CD8-positive, alpha-beta memory T cell (primary cell): ENCODE results near the gene CELF2. TPM values are rescaled to one million over a fixed set of nuclear protein-coding genes. Genes with fewer than 3 reads are reported as not detected.
A peak's percentile ranks its signal among the peaks of the same experiment; 100 is the strongest.

Experiments used
- CTCF ChIA-PET: fragments of 350-600 bp; sonication (Branson Sonifier 250); formaldehyde crosslinking; loops from one replicate; lab custom pipeline; 2021; ENCODE audit warnings: antibody characterized with exemption; lab: Charles Lee
- POLR2A ChIA-PET: fragments of 350-600 bp; sonication (Branson Sonifier 250); formaldehyde crosslinking; loops from one replicate; lab custom pipeline; 2021; ENCODE audit warnings: antibody characterized with exemption; lab: Charles Lee
- DNase-seq, 5 donors: peaks; one replicate each; pipeline versions ENCODE4 v3.0.0 to v3.0.0-alpha.2; 2020 to 2022; ENCODE audit warnings: mixed read lengths in 1 of 5
- H3K27ac ChIP-seq: one replicate; pipeline ENCODE4 v1.7.0; 2013; ENCODE audit warnings: low read depth, mild to moderate bottlenecking, low read length, moderate library complexity
- H3K27me3 ChIP-seq: 2 replicates; pipeline ENCODE4 v1.7.0; 2013; ENCODE audit warnings: low read length, mild to moderate bottlenecking; ENCODE audit not compliant: insufficient read depth, poor library complexity, severe bottlenecking
- H3K36me3 ChIP-seq: 2 replicates; pipeline ENCODE4 v1.7.0; 2013; ENCODE audit warnings: mild to moderate bottlenecking, low read length, moderate library complexity; ENCODE audit not compliant: insufficient read depth
- H3K4me1 ChIP-seq: 2 replicates; pipeline ENCODE4 v1.7.0; 2013; ENCODE audit warnings: mild to moderate bottlenecking, low read length, moderate library complexity; ENCODE audit not compliant: insufficient read depth
- H3K4me3 ChIP-seq: 2 replicates; pipeline ENCODE4 v1.7.0; 2013; ENCODE audit warnings: mild to moderate bottlenecking, low read length
- H3K9me3 ChIP-seq: 2 replicates; pipeline ENCODE4 v1.7.0; 2013; ENCODE audit warnings: mild to moderate bottlenecking, low read length
- H3K27ac Mint-ChIP-seq, 8 donors: one replicate each; pipeline ENCODE4 v1.8.0; 2020 to 2021; ENCODE audit warnings: mixed read lengths in 8 of 8, mild to moderate bottlenecking in 6 of 8, inconsistent platforms in 3 of 8, moderate library complexity in 3 of 8
- H3K27me3 Mint-ChIP-seq, 2 donors: one replicate each; pipeline ENCODE4 v1.8.0; 2020 to 2021; ENCODE audit warnings: mixed read lengths in 2 of 2, mild to moderate bottlenecking in 1 of 2, moderate library complexity in 1 of 2
- H3K36me3 Mint-ChIP-seq, 3 donors: one replicate each; pipeline ENCODE4 v1.8.0; 2020 to 2021; ENCODE audit warnings: mixed read lengths in 3 of 3, inconsistent platforms in 1 of 3, mild to moderate bottlenecking in 1 of 3
- H3K4me1 Mint-ChIP-seq, 3 donors: one replicate each; pipeline ENCODE4 v1.8.0; 2020 to 2021; ENCODE audit warnings: mixed read lengths in 3 of 3, inconsistent platforms in 1 of 3, mild to moderate bottlenecking in 1 of 3
- H3K4me3 Mint-ChIP-seq, 7 donors: one replicate each; pipeline ENCODE4 v1.8.0; 2020 to 2021; ENCODE audit warnings: mixed read lengths in 7 of 7, mild to moderate bottlenecking in 6 of 7, moderate library complexity in 4 of 7, inconsistent platforms in 2 of 7
- H3K9me3 Mint-ChIP-seq, 5 donors: one replicate each; pipeline ENCODE4 v1.8.0; 2020 to 2022; ENCODE audit warnings: mixed read lengths in 5 of 5, mild to moderate bottlenecking in 3 of 5, moderate library complexity in 2 of 5, inconsistent platforms in 1 of 5
- polyA plus RNA-seq: library from polyadenylated mRNA; unstranded; fragments of 300-500 nt; fragmentation: Illumina TruSeq; gene quantifications from one replicate; pipeline ENCODE4 v1.2.3, GENCODE V29; 2021
- total RNA-seq, 2 experiments: library from RNA; stranded (reverse); gene quantifications; one replicate each; pipeline ENCODE4 v1.2.3, GENCODE V29; 2021

CELF2 gene
- total and polyA plus RNA-seq, 3 experiments from 2014 or later = 154 to 166 (median 155) TPM

DNA sequence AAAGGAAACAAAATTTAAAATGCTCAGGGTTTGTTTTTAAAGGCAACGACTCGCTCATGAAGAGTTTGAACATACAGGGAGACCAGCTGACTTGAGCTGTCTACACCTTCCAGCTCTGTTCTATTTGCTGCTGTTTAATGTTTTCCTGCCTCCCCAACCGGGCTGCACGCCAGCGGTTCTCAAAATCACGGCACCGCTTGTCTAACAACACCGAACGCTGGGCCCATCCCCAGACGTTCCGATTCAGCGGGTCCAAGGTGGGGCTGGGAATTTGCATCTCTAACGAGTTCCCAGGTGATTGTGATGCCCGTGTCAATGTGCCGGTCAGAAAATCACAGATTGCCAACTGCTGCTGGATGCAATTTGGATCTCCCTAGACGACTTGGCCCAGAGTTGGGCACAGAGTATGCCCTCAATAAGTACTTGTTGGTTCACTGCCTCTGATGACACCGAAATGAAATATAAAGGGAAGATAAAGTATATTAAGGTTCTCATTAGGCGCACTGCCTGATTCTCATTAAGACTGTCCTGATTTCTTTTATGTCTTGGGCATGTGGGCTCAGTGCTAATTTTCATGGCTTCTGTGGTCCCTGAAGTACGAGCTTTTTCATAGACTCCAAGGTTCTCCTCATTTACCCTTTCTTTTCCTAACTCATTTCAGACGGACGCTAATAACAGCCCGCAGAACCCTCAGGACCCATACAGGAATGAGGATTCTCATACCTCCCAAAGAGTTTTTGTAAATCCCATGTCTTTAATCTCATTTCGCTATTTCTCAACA is 28.5 kb downstream of the CELF2 start:
- H3K9me3 ChIP-seq = no peaks in the 10 kb centered on the region
- no peak overlapping the region for H3K27ac ChIP-seq
- Mint-ChIP-seq H3K4me1 (no peaks in the 10 kb centered on the region), H3K27ac (no peak overlapping the region), H3K27me3 (peaks cover 8 to 49% of the 10 kb centered on the region in 2 donors), H3K9me3 (no peaks in the 10 kb centered on the region), H3K36me3 (no peaks in the 10 kb centered on the region), H3K4me3 (no peak overlapping the region)
- ChIA-PET POLR2A (no interaction called here), CTCF (no interaction called here)
- no peak for DNase-seq
- no peaks in the 10 kb centered on the region for H3K36me3 ChIP-seq
- H3K4me1 ChIP-seq = no peaks in the 10 kb centered on the region
- no peaks in the 10 kb centered on the region for H3K27me3 ChIP-seq
- no peak overlapping the region for H3K4me3 ChIP-seq

DNA sequence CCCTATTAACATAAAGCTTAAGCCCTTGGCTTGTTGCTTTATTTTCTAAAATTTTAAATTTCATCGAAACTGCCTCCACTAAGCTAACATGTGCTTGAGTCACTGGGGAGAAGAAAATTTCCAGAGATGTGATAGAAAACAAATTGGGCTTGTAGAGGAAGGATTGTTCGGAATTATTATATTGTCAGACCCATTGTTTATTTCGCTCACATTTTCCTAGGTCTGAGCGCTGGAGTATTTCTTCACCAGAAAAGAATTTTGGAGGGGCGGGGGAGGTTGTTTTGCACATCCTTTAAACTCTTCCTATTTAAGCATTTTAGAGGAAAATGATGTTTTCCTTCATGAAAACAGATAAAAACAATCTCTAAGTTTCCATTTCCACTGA is 29.1 kb downstream of the CELF2 start:
- H3K36me3 Mint-ChIP-seq = no peaks in the 10 kb centered on the region
- H3K27ac ChIP-seq = no peak overlapping the region
- ChIA-PET CTCF (no interaction called here), POLR2A (no interaction called here)
- no peak overlapping the region for H3K4me3 ChIP-seq
- H3K4me1 ChIP-seq = no peaks in the 10 kb centered on the region
- DNase-seq = no peak
- H3K27ac Mint-ChIP-seq = no peak overlapping the region
- no peaks in the 10 kb centered on the region for H3K27me3 ChIP-seq
- H3K9me3 Mint-ChIP-seq = no peaks in the 10 kb centered on the region
- H3K27me3 Mint-ChIP-seq = peaks cover 8 to 46% of the 10 kb centered on the region in 2 donors
- no peak overlapping the region for H3K4me3 Mint-ChIP-seq
- no peaks in the 10 kb centered on the region for H3K36me3 ChIP-seq
- H3K9me3 ChIP-seq = no peaks in the 10 kb centered on the region
- H3K4me1 Mint-ChIP-seq = no peaks in the 10 kb centered on the region

DNA sequence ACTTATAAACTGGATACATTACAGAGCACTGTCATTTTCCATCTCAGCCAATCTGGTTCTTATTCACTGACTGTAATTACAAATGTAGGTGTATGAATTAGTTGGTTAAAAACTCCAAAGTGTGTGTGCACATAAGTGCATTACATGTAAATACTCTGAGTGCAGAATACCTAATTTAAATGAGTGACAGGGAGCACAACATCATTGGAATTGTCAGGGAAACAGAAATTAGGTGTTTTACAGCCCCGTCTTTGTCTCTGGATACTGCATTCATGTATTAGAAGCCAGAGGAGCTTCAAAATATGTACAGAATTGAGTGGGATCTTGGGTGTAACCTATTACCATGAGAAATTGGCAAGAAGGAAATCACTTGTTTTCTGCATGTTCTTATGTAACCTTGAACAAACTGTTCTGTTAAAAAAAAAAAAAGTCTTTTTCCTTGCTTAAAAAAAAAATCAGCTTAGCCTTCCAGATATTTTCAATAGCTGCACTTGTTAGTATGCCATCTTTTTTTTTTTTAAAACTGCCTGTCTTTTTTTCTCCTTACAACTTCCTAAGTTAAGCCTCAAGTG is 31.1 kb downstream of the CELF2 start:
- Mint-ChIP-seq H3K36me3 (no peaks in the 10 kb centered on the region), H3K4me1 (no peaks in the 10 kb centered on the region), H3K27me3 (peaks cover 8 to 41% of the 10 kb centered on the region in 2 donors), H3K4me3 (no peak overlapping the region), H3K9me3 (no peaks in the 10 kb centered on the region), H3K27ac (no peak overlapping the region)
- no peak overlapping the region for H3K4me3 ChIP-seq
- H3K4me1 ChIP-seq = no peaks in the 10 kb centered on the region
- H3K27me3 ChIP-seq = no peaks in the 10 kb centered on the region
- POLR2A ChIA-PET = no interaction called here
- CTCF ChIA-PET = no interaction called here
- no peak for DNase-seq
- no peaks in the 10 kb centered on the region for H3K36me3 ChIP-seq
- H3K9me3 ChIP-seq = no peaks in the 10 kb centered on the region
- no peak overlapping the region for H3K27ac ChIP-seq

DNA sequence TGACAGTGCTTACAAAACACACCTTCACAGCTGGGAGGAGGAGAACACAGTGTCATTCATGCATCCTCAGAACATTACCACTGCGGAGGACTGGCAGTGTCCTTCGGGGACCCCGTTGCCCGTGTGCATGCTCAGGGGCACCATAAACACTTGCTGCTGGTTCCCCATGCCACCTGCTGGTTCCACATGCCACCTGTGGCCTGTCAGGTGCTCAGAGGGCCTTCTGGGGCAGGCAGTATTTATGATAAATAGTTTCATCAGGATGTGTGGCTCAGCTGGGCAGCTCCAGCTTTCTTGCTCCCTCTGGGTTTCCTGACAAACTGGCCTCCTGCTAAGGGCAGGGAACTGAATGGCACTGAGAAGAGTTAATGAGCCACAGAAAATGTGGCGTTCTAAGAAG is 32.1 kb downstream of the CELF2 start:
- Mint-ChIP-seq H3K4me1 (no peaks in the 10 kb centered on the region), H3K27me3 (peaks cover 8 to 37% of the 10 kb centered on the region in 2 donors), H3K9me3 (no peaks in the 10 kb centered on the region), H3K36me3 (no peaks in the 10 kb centered on the region), H3K27ac (no peak overlapping the region), H3K4me3 (no peak overlapping the region)
- Histone ChIP-seq H3K36me3 (no peaks in the 10 kb centered on the region), H3K27me3 (no peaks in the 10 kb centered on the region), H3K4me1 (no peaks in the 10 kb centered on the region), H3K4me3 (no peak overlapping the region), H3K9me3 (no peaks in the 10 kb centered on the region), H3K27ac (no peak overlapping the region)
- CTCF ChIA-PET = no interaction called here
- DNase-seq = no peak
- POLR2A ChIA-PET = no interaction called here

DNA sequence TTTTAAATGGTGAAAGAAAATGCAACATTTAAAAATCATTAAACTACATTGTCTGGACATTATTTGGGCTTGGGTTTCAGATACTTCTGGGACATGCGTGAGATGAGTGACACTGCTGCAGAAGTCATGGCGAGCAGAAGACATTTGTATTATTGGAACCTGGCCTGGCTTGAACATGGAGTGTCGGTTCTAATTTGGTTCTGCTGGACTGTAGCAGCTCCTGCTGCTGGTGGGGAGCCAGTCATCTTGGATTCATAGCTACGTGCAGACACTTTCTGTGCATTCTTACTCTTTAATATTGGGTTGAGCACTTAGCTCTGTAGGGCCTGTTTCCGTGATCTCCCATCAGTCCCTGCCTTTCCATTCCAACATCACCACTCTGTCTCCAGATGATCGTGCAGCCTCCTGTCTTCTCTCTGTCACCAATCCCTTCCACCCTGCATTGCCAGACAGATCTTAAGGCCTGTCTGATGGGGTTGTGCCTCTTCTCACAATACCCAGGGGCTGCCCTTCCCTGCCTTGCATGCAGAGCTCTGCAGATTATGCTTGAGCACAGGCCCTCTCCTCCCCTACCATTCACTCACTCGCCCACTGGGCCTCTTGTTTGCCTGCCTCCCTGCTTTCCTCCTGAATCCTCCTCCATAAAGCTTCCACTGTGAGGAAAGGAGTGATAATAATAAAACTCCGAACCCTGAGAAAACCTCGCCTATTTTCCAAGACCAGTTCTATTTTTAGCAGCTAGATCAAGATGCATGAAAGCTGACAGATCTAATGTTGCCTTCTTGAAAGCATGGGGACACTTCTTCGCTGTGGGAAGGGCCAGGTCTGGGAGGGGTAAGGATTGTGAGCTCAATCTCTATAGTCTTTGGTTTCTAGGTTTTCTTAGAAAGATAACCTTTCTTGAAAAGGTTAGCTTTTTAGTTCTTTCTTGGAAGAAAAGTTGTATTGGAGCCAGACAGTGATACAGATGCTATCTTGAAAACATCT is 32.9 kb downstream of the CELF2 start:
- ChIA-PET CTCF (no interaction called here), POLR2A (no interaction called here)
- Histone ChIP-seq H3K27ac (no peak overlapping the region), H3K27me3 (no peaks in the 10 kb centered on the region), H3K4me3 (no peak overlapping the region), H3K4me1 (no peaks in the 10 kb centered on the region), H3K9me3 (no peaks in the 10 kb centered on the region), H3K36me3 (no peaks in the 10 kb centered on the region)
- H3K4me1 Mint-ChIP-seq = no peaks in the 10 kb centered on the region
- peaks cover 7 to 40% of the 10 kb centered on the region in 2 donors for H3K27me3 Mint-ChIP-seq
- no peak for DNase-seq
- no peaks in the 10 kb centered on the region for H3K36me3 Mint-ChIP-seq
- no peaks in the 10 kb centered on the region for H3K9me3 Mint-ChIP-seq
- no peak overlapping the region for H3K4me3 Mint-ChIP-seq
- peak overlapping the region in 2 of 8 donors; percentile 16 to 32 for H3K27ac Mint-ChIP-seq

DNA sequence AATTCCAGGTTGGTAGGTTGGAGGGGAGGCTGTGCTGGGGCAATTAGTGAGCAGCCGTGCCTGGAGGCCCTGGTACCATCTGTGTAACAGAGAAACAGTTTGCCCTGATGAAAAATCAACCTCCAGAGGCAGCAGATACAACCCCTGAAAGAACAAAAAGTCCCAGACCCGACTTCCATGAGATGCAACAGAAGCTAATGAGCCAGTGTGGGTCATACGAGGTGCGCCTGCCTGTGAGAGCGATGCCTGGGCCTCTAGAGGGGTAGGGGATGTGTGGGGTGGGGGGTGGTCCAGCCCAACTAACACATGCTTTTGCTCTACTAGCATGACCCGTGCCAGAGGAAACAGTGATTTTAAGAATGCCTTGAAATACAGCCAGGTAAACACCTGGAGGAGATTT is 39.3 kb downstream of the CELF2 start:
- H3K36me3 Mint-ChIP-seq = no peaks in the 10 kb centered on the region
- Histone ChIP-seq H3K4me1 (no peaks in the 10 kb centered on the region), H3K27ac (no peak overlapping the region), H3K9me3 (no peaks in the 10 kb centered on the region), H3K36me3 (no peaks in the 10 kb centered on the region), H3K4me3 (no peak overlapping the region), H3K27me3 (no peaks in the 10 kb centered on the region)
- H3K4me3 Mint-ChIP-seq = no peak overlapping the region
- H3K4me1 Mint-ChIP-seq = no peaks in the 10 kb centered on the region
- peaks cover 9 to 57% of the 10 kb centered on the region in 2 donors for H3K27me3 Mint-ChIP-seq
- no peak for DNase-seq
- ChIA-PET POLR2A (no interaction called here), CTCF (no interaction called here)
- no peaks in the 10 kb centered on the region for H3K9me3 Mint-ChIP-seq
- no peak overlapping the region for H3K27ac Mint-ChIP-seq

DNA sequence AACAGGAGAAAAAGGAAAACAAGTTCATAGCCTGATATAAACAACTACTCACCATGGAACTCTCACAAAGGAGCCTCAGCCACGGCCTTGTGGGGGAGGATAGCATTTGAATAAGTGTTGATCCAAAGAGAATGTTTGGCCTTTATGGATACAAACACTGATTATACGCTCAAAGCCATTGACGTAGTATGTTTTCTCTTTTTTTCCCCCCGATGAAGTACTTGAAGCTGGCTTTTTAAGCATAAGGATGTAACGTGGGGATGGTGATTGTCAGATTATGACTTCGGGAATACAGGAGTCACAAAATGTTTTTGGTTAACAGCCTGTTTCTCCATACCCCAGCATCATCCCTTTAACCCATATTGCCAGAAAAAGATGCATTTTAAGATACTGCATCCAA is 39.8 kb downstream of the CELF2 start:
- H3K36me3 ChIP-seq = no peaks in the 10 kb centered on the region
- no peaks in the 10 kb centered on the region for H3K4me1 ChIP-seq
- H3K4me3 ChIP-seq = no peak overlapping the region
- Mint-ChIP-seq H3K4me3 (no peak overlapping the region), H3K27me3 (peaks cover 9 to 61% of the 10 kb centered on the region in 2 donors), H3K27ac (no peak overlapping the region), H3K36me3 (no peaks in the 10 kb centered on the region), H3K9me3 (no peaks in the 10 kb centered on the region), H3K4me1 (no peaks in the 10 kb centered on the region)
- no peaks in the 10 kb centered on the region for H3K27me3 ChIP-seq
- no peaks in the 10 kb centered on the region for H3K9me3 ChIP-seq
- CTCF ChIA-PET = no interaction called here
- POLR2A ChIA-PET = no interaction called here
- no peak for DNase-seq
- no peak overlapping the region for H3K27ac ChIP-seq

DNA sequence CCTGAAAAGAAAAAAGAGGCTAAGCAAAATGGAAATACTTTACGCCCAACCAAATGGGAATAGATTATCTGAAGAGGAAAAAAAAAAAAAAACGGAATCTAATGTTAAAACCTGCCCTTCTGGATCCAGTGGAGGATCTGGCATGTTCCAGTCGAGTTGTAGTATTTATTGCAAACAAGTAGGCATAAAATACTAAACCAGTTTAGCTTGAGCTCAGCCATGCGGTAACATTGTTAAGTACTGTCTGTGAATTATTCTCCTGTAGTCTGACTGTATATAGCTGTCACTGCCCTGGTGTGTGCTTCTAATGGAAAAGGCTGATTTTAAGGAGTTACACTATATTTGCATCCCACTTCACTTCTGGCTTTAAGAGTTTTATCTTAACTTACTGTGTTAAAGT is 40.3 kb downstream of the CELF2 start:
- Histone ChIP-seq H3K4me1 (no peaks in the 10 kb centered on the region), H3K27ac (no peak overlapping the region), H3K4me3 (no peak overlapping the region), H3K27me3 (no peaks in the 10 kb centered on the region), H3K9me3 (no peaks in the 10 kb centered on the region), H3K36me3 (no peaks in the 10 kb centered on the region)
- ChIA-PET CTCF (interaction anchor here (0.7 kb wide), 1 partner anchor 9 kb away, joined by 3 read pairs; no protein-coding TSS in a partner anchor), POLR2A (no interaction called here)
- Mint-ChIP-seq H3K27me3 (peaks cover 9 to 61% of the 10 kb centered on the region in 2 donors), H3K4me3 (no peak overlapping the region), H3K36me3 (no peaks in the 10 kb centered on the region), H3K4me1 (no peaks in the 10 kb centered on the region), H3K9me3 (no peaks in the 10 kb centered on the region), H3K27ac (no peak overlapping the region)
- no peak for DNase-seq
